SJSA1 (cell line): ENCODE measurements around the gene SDHB. TPM values are rescaled to one million over a fixed set of nuclear protein-coding genes. Genes with fewer than 3 reads are reported as not detected.

ENCODE experiments used
- DNase-seq, 2 experiments: peaks; one replicate each; pipeline ENCODE4 v3.0.0-alpha.2; 2015 to 2020; ENCODE audit warnings: low spot score in 2 of 2, low read depth in 1 of 2
- H3K27ac ChIP-seq: fragments of 250-450 bp; sonication (Bioruptor Pico); 2 replicates; pipeline ENCODE4 v1.5.1; 2020; ENCODE audit warnings: mild to moderate bottlenecking, moderate library complexity
- H3K27me3 ChIP-seq: fragments of 250-450 bp; sonication (Bioruptor Pico); replicated peaks from 2 replicates; pipeline ENCODE4 v1.5.1; 2020; ENCODE audit warnings: mild to moderate bottlenecking, moderate library complexity
- H3K36me3 ChIP-seq: fragments of 250-450 bp; sonication (Bioruptor Pico); 2 replicates; pipeline ENCODE4 v1.5.1; 2020; ENCODE audit warnings: mild to moderate bottlenecking
- H3K4me1 ChIP-seq: fragments of 250-450 bp; sonication (Bioruptor Pico); replicated peaks from 2 replicates; pipeline ENCODE4 v1.6.1; 2021; ENCODE audit warnings: mild to moderate bottlenecking
- H3K4me3 ChIP-seq: fragments of 250-450 bp; sonication (Bioruptor Pico); 2 replicates; pipeline ENCODE4 v1.5.1; 2020; ENCODE audit warnings: mild to moderate bottlenecking
- H3K9me3 ChIP-seq: fragments of 250-450 bp; sonication (Bioruptor Pico); replicated peaks from 2 replicates; pipeline ENCODE4 v1.5.1; 2020; ENCODE audit warnings: mild to moderate bottlenecking
- total RNA-seq: library from RNA; depleted of rRNA; stranded (reverse); fragments of >200 nt; shearing (Covaris generic); gene quantifications from 2 replicates; pipeline ENCODE4 v1.2.3, GENCODE V29; 2014

SDHB gene
- total RNA-seq, 1 experiment from 2014 or later, result 219 TPM

GRCh38 chr1:17052038-17052437, 1.8 kb downstream of the SDHB start:
- Histone ChIP-seq H3K27me3 (no peaks in the 10 kb centered on the region), H3K9me3 (no peaks in the 10 kb centered on the region), H3K27ac (no peak overlapping the region), H3K4me3 (no peak overlapping the region), H3K36me3 (peaks cover 23% of the 10 kb centered on the region), H3K4me1 (peaks cover 6% of the 10 kb centered on the region; the same call in 1 of the 2 replicates)
- no peak for DNase-seq

- Histone ChIP-seq H3K27ac (no peak overlapping the region), H3K9me3 (no peaks in the 10 kb centered on the region), H3K27me3 (no peaks in the 10 kb centered on the region), H3K4me1 (peaks cover 4% of the 10 kb centered on the region; the same call in 1 of the 2 replicates), H3K36me3 (peaks cover 45% of the 10 kb centered on the region), H3K4me3 (no peak overlapping the region)
- DNase-seq, result no peak
These were observed 5.9 kb downstream of the SDHB start for GRCh38 chr1:17047924-17048323.

GRCh38 chr1:17046334-17046657, 7.5 kb downstream of the SDHB start:
- no peak for DNase-seq
- H3K9me3 ChIP-seq, result no peaks in the 10 kb centered on the region
- no peaks in the 10 kb centered on the region for H3K4me1 ChIP-seq
- no peak overlapping the region for H3K4me3 ChIP-seq
- H3K27ac ChIP-seq, result no peak overlapping the region
- no peaks in the 10 kb centered on the region for H3K27me3 ChIP-seq
- peaks cover 55% of the 10 kb centered on the region for H3K36me3 ChIP-seq

- Histone ChIP-seq H3K4me1 (no peaks in the 10 kb centered on the region), H3K36me3 (peaks cover 56% of the 10 kb centered on the region)
These were observed 8.0 kb downstream of the SDHB start for GRCh38 chr1:17045634-17046333.

GRCh38 chr1:17045150-17045549, 8.7 kb downstream of the SDHB start:
- DNase-seq, result no peak
- Histone ChIP-seq H3K4me1 (no peaks in the 10 kb centered on the region), H3K27ac (no peak overlapping the region), H3K9me3 (no peaks in the 10 kb centered on the region), H3K27me3 (no peaks in the 10 kb centered on the region), H3K4me3 (no peak overlapping the region), H3K36me3 (peaks cover 54% of the 10 kb centered on the region)

More at GRCh38 chr1:17045634-17046333, 8.0 kb downstream of the SDHB start:
- H3K9me3 ChIP-seq, result no peaks in the 10 kb centered on the region
- peak in 1 of 2 experiments; percentile 32 for DNase-seq
- no peaks in the 10 kb centered on the region for H3K27me3 ChIP-seq
- no peak overlapping the region for H3K27ac ChIP-seq
- no peak overlapping the region for H3K4me3 ChIP-seq

- DNase-seq, result no peak
- H3K4me3 ChIP-seq, result no peak overlapping the region
- no peaks in the 10 kb centered on the region for H3K9me3 ChIP-seq
- H3K4me1 ChIP-seq, result no peaks in the 10 kb centered on the region
- H3K27ac ChIP-seq, result no peak overlapping the region
- H3K36me3 ChIP-seq, result peaks cover 54% of the 10 kb centered on the region
- H3K27me3 ChIP-seq, result no peaks in the 10 kb centered on the region
These were observed 10.2 kb downstream of the SDHB start for GRCh38 chr1:17043676-17044075.

- no peaks in the 10 kb centered on the region for H3K27me3 ChIP-seq
- no peaks in the 10 kb centered on the region for H3K9me3 ChIP-seq
- H3K36me3 ChIP-seq, result peaks cover 64% of the 10 kb centered on the region
- no peaks in the 10 kb centered on the region for H3K4me1 ChIP-seq
- no peak overlapping the region for H3K27ac ChIP-seq
- no peak for DNase-seq
- H3K4me3 ChIP-seq, result no peak overlapping the region
These were observed 13.7 kb downstream of the SDHB start for GRCh38 chr1:17040135-17040534.

GRCh38 chr1:17039522-17039921, 14.3 kb downstream of the SDHB start:
- no peak for DNase-seq
- H3K27me3 ChIP-seq, result no peaks in the 10 kb centered on the region

GRCh38 chr1:17033481-17033880, 20.4 kb downstream of the SDHB start:
- Histone ChIP-seq H3K4me1 (no peaks in the 10 kb centered on the region), H3K27me3 (no peaks in the 10 kb centered on the region), H3K36me3 (peaks cover 51% of the 10 kb centered on the region), H3K27ac (no peak overlapping the region), H3K4me3 (no peak overlapping the region), H3K9me3 (no peaks in the 10 kb centered on the region)
- DNase-seq, result no peak

More at GRCh38 chr1:17039522-17039921, 14.3 kb downstream of the SDHB start:
- Histone ChIP-seq H3K9me3 (no peaks in the 10 kb centered on the region), H3K4me3 (no peak overlapping the region), H3K4me1 (no peaks in the 10 kb centered on the region), H3K27ac (no peak overlapping the region), H3K36me3 (peaks cover 58% of the 10 kb centered on the region)

GRCh38 chr1:17032741-17033140, 21.1 kb downstream of the SDHB start:
- Histone ChIP-seq H3K27me3 (no peaks in the 10 kb centered on the region), H3K27ac (no peak overlapping the region), H3K4me1 (no peaks in the 10 kb centered on the region), H3K4me3 (no peak overlapping the region), H3K36me3 (peaks cover 51% of the 10 kb centered on the region), H3K9me3 (no peaks in the 10 kb centered on the region)
- no peak for DNase-seq

- DNase-seq, result no peak
- H3K4me1 ChIP-seq, result no peaks in the 10 kb centered on the region
- H3K4me3 ChIP-seq, result no peak overlapping the region
- no peaks in the 10 kb centered on the region for H3K9me3 ChIP-seq
- no peaks in the 10 kb centered on the region for H3K27me3 ChIP-seq
- peaks cover 57% of the 10 kb centered on the region for H3K36me3 ChIP-seq
- no peak overlapping the region for H3K27ac ChIP-seq
These were observed 22.4 kb downstream of the SDHB start for GRCh38 chr1:17031436-17031835.

GRCh38 chr1:17030206-17030605, 23.6 kb downstream of the SDHB start:
- Histone ChIP-seq H3K4me3 (no peak overlapping the region), H3K9me3 (no peaks in the 10 kb centered on the region), H3K36me3 (peaks cover 70% of the 10 kb centered on the region), H3K27me3 (no peaks in the 10 kb centered on the region), H3K4me1 (no peaks in the 10 kb centered on the region), H3K27ac (no peak overlapping the region)
- DNase-seq, result peak in 1 of 2 experiments; percentile 18

GRCh38 chr1:17028662-17029188, 25.1 kb downstream of the SDHB start:
- no peak for DNase-seq
- Histone ChIP-seq H3K4me3 (no peak overlapping the region), H3K4me1 (no peaks in the 10 kb centered on the region), H3K9me3 (no peaks in the 10 kb centered on the region), H3K36me3 (peaks cover 84% of the 10 kb centered on the region), H3K27ac (no peak overlapping the region), H3K27me3 (no peaks in the 10 kb centered on the region)

- Histone ChIP-seq H3K4me1 (no peaks in the 10 kb centered on the region), H3K9me3 (no peaks in the 10 kb centered on the region), H3K27me3 (no peaks in the 10 kb centered on the region), H3K36me3 (peaks cover 84% of the 10 kb centered on the region), H3K27ac (no peak overlapping the region), H3K4me3 (no peak overlapping the region)
- no peak for DNase-seq
These were observed 25.9 kb downstream of the SDHB start for GRCh38 chr1:17027900-17028299.

- Histone ChIP-seq H3K4me1 (no peaks in the 10 kb centered on the region), H3K4me3 (no peak overlapping the region), H3K36me3 (peaks cover 84% of the 10 kb centered on the region), H3K27ac (no peak overlapping the region), H3K9me3 (no peaks in the 10 kb centered on the region), H3K27me3 (no peaks in the 10 kb centered on the region)
- no peak for DNase-seq
These were observed 26.4 kb downstream of the SDHB start for GRCh38 chr1:17027403-17027802.
